Naive B cell (primary cell): ENCODE measurements around the gene CARMIL3. TPM values are rescaled to one million over a fixed set of nuclear protein-coding genes. Genes with fewer than 3 reads are reported as not detected.

Experiments
- ATAC-seq, 2 donors: fragments of 150-1000 bp; cut with Tn5 transposase; 2 replicates each; pipeline ENCODE4 v1.10.0; 2021; ENCODE audit warnings: low read depth in 2 of 2, mild to moderate bottlenecking in 2 of 2, moderate library complexity in 2 of 2
- DNase-seq: peaks from one replicate; pipeline ENCODE4 v3.0.0; 2022
- H3K27ac Mint-ChIP-seq, 6 donors: one replicate each; pipeline ENCODE4 v1.8.0; 2020 to 2022; ENCODE audit warnings: mild to moderate bottlenecking in 6 of 6, mixed read lengths in 6 of 6, moderate library complexity in 5 of 6, inconsistent platforms in 2 of 6
- H3K27me3 Mint-ChIP-seq, 3 donors: one replicate each; pipeline ENCODE4 v1.8.0; 2021 to 2022; ENCODE audit warnings: mixed read lengths in 3 of 3, mild to moderate bottlenecking in 1 of 3
- H3K36me3 Mint-ChIP-seq, 2 donors: one replicate each; pipeline ENCODE4 v1.8.0; 2020 to 2022; ENCODE audit warnings: mixed read lengths in 2 of 2, inconsistent platforms in 1 of 2, mild to moderate bottlenecking in 1 of 2
- H3K4me1 Mint-ChIP-seq, 3 donors: one replicate each; pipeline ENCODE4 v1.8.0; 2020 to 2022; ENCODE audit warnings: mixed read lengths in 3 of 3, inconsistent platforms in 1 of 3, mild to moderate bottlenecking in 1 of 3, moderate library complexity in 1 of 3
- H3K4me3 Mint-ChIP-seq, 8 donors: one replicate each; pipeline ENCODE4 v1.8.0; 2020 to 2022; ENCODE audit warnings: mild to moderate bottlenecking in 8 of 8, mixed read lengths in 8 of 8, moderate library complexity in 8 of 8, inconsistent platforms in 2 of 8
- H3K9me3 Mint-ChIP-seq, 7 donors: one replicate each; pipeline ENCODE4 v1.8.0; 2020 to 2022; ENCODE audit warnings: mixed read lengths in 7 of 7, mild to moderate bottlenecking in 5 of 7, inconsistent platforms in 2 of 7, moderate library complexity in 1 of 7
- polyA plus RNA-seq, 6 donors: library from polyadenylated mRNA; unstranded; fragments of 300-500 nt; fragmentation: Illumina TruSeq; gene quantifications; one replicate each; pipeline ENCODE4 v1.2.3, GENCODE V29; 2021; ENCODE audit warnings: low read depth in 6 of 6

The CARMIL3 gene
- polyA plus RNA-seq, 6 donors from 2014 or later = 0.10 to 0.11 TPM; not detected in 4

- peaks cover 11 to 17% of the 10 kb centered on the region in 2 donors for H3K36me3 Mint-ChIP-seq
- peak overlapping the region; percentile 97 to 99 (median 98) for H3K4me3 Mint-ChIP-seq
- no peak for ATAC-seq
- H3K4me1 Mint-ChIP-seq = peaks cover 25 to 33% (median 31%) of the 10 kb centered on the region in 3 donors
- H3K27ac Mint-ChIP-seq = peak overlapping the region; percentile 99 to 100 (median 100)
- no peaks in the 10 kb centered on the region for H3K27me3 Mint-ChIP-seq
- no peak for DNase-seq
- H3K9me3 Mint-ChIP-seq = no peaks in the 10 kb centered on the region
Observed at GRCh38 chr14:24115422-24116127, 63.8 kb downstream of the CARMIL3 start.

GRCh38 chr14:24116128-24116814, 64.5 kb downstream of the CARMIL3 start:
- peaks cover 25 to 33% (median 31%) of the 10 kb centered on the region in 3 donors for H3K4me1 Mint-ChIP-seq
- peak overlapping the region in 5 of 6 donors; percentile 3 to 88 (median 47) for H3K27ac Mint-ChIP-seq
- no peak for DNase-seq
- no peaks in the 10 kb centered on the region for H3K27me3 Mint-ChIP-seq
- no peak for ATAC-seq
- peaks cover 11 to 17% of the 10 kb centered on the region in 2 donors for H3K36me3 Mint-ChIP-seq
- peak overlapping the region; percentile 97 to 99 (median 98) for H3K4me3 Mint-ChIP-seq
- no peaks in the 10 kb centered on the region for H3K9me3 Mint-ChIP-seq

- H3K27ac Mint-ChIP-seq = peak overlapping the region in 3 of 6 donors; percentile 18 to 88 (median 34)
- H3K36me3 Mint-ChIP-seq = peaks cover 11 to 17% of the 10 kb centered on the region in 2 donors
- H3K4me1 Mint-ChIP-seq = peaks cover 25 to 35% (median 31%) of the 10 kb centered on the region in 3 donors
- peak overlapping the region in 1 of 8 donors; percentile 97 for H3K4me3 Mint-ChIP-seq
- H3K9me3 Mint-ChIP-seq = no peaks in the 10 kb centered on the region
- no peak for ATAC-seq
- DNase-seq = no peak
- H3K27me3 Mint-ChIP-seq = no peaks in the 10 kb centered on the region
Observed at GRCh38 chr14:24117179-24117578, 65.4 kb downstream of the CARMIL3 start.

Other genes with a start within 250 kb of the CARMIL3 start
- gene DHRS4, start 98.2 kb upstream of the CARMIL3 start, polyA plus RNA-seq = 10 to 100 TPM; 13.3 to 27.0 (median 21.8) TPM
- 10 to 100 TPM in 5 of 6 donors, 1 to 10 TPM in 1; 8.6 to 18.3 (median 16.9) TPM for gene DHRS4L2, start 63.1 kb upstream of the CARMIL3 start, polyA plus RNA-seq
- gene CPNE6, start 19.6 kb downstream of the CARMIL3 start, polyA plus RNA-seq = 1 to 10 TPM in 1 of 6 donors, not detected in 5; 1.1 TPM
- 10 to 100 TPM; 26.5 to 48.0 (median 36.8) TPM for gene PCK2, start 42.3 kb downstream of the CARMIL3 start, polyA plus RNA-seq
- gene DCAF11, start 62.8 kb downstream of the CARMIL3 start, polyA plus RNA-seq = 100 to 1,000 TPM in 1 of 6 donors, 10 to 100 TPM in 5; 65.8 to 106 (median 78.5) TPM
- gene NRL, start 62.9 kb downstream of the CARMIL3 start, polyA plus RNA-seq = 1 to 10 TPM; 2.3 to 8.9 (median 6.4) TPM
- 1 to 10 TPM in 1 of 6 donors, under 1 TPM in 4, not detected in 1; 0.29 to 1.4 (median 0.53) TPM for gene FITM1, start 78.7 kb downstream of the CARMIL3 start, polyA plus RNA-seq
- 100 to 1,000 TPM; 704 to 932 (median 769) TPM for gene PSME1, start 84.2 kb downstream of the CARMIL3 start, polyA plus RNA-seq
- 10 to 100 TPM in 2 of 6 donors, 1 to 10 TPM in 4; 5.9 to 15.3 (median 9.2) TPM for gene EMC9, start 89.6 kb downstream of the CARMIL3 start, polyA plus RNA-seq
- gene PSME2, start 94.6 kb downstream of the CARMIL3 start, polyA plus RNA-seq = 100 to 1,000 TPM; 257 to 514 (median 294) TPM
- 10 to 100 TPM; 21.0 to 47.2 (median 32.1) TPM for gene RNF31, start 95.5 kb downstream of the CARMIL3 start, polyA plus RNA-seq
- gene IRF9, start 109.3 kb downstream of the CARMIL3 start, polyA plus RNA-seq = 100 to 1,000 TPM in 3 of 6 donors, 10 to 100 TPM in 3; 86.7 to 140 (median 97.2) TPM
- 1 to 10 TPM; 3.6 to 9.6 (median 6.9) TPM for gene REC8, start 120.1 kb downstream of the CARMIL3 start, polyA plus RNA-seq
- 10 to 100 TPM in 5 of 6 donors, 1 to 10 TPM in 1; 5.4 to 19.0 (median 12.6) TPM for gene IPO4, start 136.8 kb downstream of the CARMIL3 start, polyA plus RNA-seq
- gene TM9SF1, start 143.4 kb downstream of the CARMIL3 start, polyA plus RNA-seq = 10 to 100 TPM; 34.5 to 43.9 (median 37.0) TPM
- gene TSSK4, start 153.7 kb downstream of the CARMIL3 start, polyA plus RNA-seq = 1 to 10 TPM in 3 of 6 donors, under 1 TPM in 2, not detected in 1; 0.36 to 1.7 (median 1.4) TPM
- 100 to 1,000 TPM; 139 to 167 (median 157) TPM for gene CHMP4A, start 161.5 kb downstream of the CARMIL3 start, polyA plus RNA-seq
- 10 to 100 TPM; 32.7 to 48.2 (median 37.3) TPM for gene MDP1, start 164.1 kb downstream of the CARMIL3 start, polyA plus RNA-seq
- gene NEDD8, start 180.4 kb downstream of the CARMIL3 start, polyA plus RNA-seq = 100 to 1,000 TPM; 306 to 385 (median 326) TPM
- gene GMPR2, start 180.9 kb downstream of the CARMIL3 start, polyA plus RNA-seq = 100 to 1,000 TPM in 3 of 6 donors, 10 to 100 TPM in 3; 90.3 to 120 (median 99.2) TPM
- 100 to 1,000 TPM; 238 to 289 (median 254) TPM for gene TINF2, start 190.6 kb downstream of the CARMIL3 start, polyA plus RNA-seq
- gene TGM1, start 211.2 kb downstream of the CARMIL3 start, polyA plus RNA-seq = not detected
- gene RABGGTA, start 219.6 kb downstream of the CARMIL3 start, polyA plus RNA-seq = 10 to 100 TPM; 22.2 to 36.2 (median 22.8) TPM
- 10 to 100 TPM; 20.4 to 38.5 (median 29.3) TPM for gene DHRS1, start 247.8 kb downstream of the CARMIL3 start, polyA plus RNA-seq
- 1 to 10 TPM in 5 of 6 donors, under 1 TPM in 1; 0.83 to 2.4 (median 1.3) TPM for gene NOP9, start 247.8 kb downstream of the CARMIL3 start, polyA plus RNA-seq